Fibroblast of skin of abdomen (primary cell): Measurements from ENCODE around the gene DYRK1A.

Experiments used
- DNase-seq: peaks from one replicate; pipeline ENCODE4 v3.0.0-alpha.2; 2013

DYRK1A gene

DNA sequence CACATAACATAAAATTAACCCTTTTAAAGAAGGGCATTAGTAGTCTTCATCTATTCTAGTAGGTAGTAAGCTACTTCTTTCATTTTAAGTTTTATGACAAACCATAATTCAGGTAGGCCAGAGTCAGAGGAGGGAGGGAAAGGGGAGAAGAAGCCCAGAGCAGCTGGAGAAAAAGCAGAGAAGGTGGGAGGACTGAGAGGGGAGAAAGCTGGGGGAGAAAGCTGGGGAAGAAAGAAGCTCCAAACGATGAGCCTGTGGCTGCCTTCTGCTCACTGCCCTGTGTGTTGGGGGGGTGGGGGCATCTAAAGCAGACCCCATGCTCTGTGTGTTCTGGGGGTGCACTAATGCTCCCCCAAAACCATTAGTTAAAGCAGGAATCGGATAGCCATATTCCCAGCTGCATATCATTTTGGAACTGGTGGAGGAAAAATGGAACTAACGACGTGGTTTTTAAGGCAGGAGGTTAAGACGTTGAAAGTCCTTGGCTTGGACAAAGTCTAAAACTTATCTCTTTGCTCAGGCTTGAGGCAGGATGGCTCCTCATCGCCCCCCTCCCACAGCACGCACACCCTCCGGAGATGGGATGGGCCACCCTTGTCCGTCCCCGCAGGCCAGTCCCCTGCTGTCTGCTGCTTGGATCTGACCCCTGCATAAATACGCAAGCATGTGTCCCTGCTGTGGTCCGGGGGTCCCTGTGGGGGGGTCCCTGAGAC is 184.2 kb downstream of the DYRK1A start:
- DNase-seq, result no peak

DNA sequence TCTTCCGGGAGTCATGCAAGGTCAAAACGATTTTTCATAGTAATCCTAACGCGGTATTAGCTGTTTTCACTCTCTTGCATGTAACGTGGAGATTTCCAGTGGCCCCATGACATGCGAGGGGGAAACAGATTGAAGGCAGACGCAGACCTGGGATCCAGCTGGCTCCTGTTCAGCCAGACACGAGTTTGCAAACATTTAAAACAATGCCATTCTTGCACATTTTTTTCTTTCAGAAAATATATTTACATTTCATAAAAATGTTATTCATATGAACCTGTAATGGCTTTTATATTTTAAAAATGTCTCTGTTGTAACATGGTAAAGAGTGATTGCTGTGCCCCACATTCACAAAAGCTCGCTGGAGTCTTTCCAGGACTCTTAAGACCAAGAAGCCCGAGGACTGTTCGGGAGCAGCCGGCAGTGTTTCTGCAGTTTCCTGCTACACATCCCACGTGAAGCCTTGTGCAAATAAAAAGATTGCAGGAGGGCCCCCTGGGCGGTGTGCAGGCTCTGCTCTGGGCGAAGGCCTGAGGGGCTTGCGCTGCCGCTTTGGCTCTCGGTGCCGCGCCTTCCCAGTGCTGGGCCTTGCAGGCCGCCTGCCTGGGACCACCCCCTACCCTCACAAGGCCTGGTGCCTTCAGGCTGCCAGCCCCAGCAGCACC is 184.9 kb downstream of the DYRK1A start:
- peak; percentile 59 for DNase-seq

DNA sequence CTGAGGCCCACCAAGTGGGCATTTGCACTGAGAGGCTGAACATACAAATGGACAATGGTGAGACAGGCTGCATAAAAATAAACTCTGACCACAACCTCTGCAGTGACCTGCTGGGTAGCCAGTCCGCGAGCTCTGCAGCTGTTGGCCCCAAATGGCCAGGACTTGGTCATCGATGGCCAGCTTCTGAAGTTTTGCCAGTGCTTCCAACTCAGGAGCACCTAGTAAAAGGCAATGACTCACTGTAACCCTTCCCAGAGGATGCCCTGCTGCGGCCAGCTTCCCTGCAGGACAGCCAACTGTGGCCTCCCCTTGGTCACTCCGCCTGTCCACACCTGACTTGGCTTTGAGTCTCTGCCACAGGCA is 185.4 kb downstream of the DYRK1A start:
- DNase-seq, result no peak

DNA sequence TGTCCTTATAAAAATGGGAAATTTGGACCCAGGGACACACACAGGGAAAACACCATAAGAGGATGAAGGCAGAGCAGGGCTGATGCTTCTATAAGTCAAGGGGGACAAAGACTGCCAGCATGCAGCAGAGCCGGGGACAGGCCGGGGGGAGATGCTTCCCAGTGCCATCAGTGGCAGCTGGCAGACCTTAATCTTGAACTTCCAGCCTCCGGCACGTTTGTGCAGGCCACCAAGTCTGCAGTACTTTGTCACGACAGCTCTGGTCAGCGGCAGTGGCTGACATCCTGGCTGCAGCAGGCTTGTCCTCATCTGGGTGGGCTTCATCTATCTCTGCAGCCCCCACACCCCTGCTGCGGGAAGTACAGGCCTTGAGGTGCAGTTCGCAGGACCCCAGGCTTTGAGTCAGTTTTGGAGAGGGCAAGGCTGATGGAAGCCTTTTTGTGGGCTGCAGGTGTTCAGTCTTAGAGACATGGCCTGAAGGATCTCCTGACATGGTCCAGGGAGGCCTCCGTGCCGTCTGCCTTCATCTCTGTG is 186.0 kb downstream of the DYRK1A start:
- DNase-seq, result no peak

DNA sequence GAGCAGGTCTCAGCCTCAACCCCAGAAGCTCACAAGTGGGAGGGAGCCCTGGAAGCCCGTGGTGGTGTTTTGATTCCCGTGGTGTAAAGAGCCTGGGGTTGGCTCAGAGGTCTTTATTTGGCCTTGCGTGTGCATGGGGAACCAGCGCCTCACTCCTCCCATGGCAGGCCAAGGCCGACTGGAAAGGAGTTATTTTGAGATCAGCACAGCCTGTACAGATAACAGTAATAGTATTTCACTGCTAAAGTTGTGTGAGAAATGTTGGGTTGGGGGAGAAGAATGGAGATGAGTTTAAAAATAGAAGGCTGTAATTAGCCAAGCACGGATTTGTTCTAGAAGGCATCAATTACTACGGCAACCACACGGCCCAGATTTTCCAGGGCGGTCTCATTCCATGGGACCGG is 186.5 kb downstream of the DYRK1A start:
- DNase-seq, result no peak

DNA sequence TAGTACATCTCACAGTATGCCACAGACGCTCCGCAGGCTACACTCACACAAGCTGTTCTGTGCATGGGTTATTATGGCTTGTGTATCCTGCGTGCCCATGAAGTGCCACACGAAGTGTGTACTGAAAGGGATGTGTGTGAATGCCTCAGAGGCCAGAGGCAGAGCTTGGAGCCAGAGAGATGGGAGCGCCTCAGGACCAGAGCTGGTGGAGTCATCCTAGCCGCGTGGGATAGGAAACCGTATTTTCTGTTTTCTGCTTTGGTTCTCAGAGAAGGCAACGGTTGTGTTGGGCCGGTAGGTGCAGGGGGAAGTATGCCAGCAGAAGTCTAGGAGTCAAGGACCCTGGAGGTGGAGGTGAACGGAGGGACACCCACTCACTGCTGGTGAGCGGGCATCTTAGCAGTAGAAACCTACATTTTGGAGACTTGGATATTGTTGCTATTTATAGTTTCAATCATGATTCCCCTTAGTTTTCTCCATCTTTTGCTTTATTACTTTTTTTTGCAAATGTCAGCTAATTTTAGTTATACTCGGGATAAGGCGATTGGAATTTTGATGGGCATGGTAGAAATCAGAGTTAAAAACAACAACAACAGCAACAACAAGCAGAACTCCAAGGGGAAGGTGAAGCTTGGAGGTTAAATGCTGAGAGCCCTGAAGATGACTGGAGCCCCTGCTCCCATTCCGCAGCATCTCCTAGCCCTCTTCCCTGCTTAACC is 188.2 kb downstream of the DYRK1A start:
- no peak for DNase-seq

DNA sequence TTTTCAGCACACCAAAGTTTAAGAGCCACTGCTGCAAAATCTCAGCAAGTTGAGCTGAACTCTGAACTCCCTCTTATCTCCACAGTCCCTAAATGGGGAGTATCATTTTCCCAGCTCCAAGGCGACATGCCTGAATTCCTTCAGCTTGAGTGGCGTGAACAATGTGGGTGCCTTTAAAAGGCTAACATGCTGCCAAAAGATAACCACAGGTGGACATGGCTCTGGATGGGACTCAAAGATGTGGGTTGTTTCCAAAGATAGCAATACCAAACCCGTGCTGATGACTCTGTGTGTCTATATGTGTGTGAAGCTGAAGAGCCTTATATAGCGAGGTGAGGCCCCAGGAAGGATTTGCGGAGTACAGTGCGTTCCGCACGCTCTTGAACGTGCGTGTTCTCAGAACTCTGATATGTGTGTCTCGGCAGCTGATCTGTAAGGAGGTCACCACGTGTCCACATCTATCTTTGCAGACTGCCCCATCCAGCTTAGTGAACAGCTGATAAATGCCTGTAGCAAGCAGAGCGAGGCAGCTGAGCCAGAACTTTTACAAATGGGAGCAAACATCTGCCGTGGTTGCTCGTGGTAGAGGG is 189.2 kb downstream of the DYRK1A start:
- no peak for DNase-seq

DNA sequence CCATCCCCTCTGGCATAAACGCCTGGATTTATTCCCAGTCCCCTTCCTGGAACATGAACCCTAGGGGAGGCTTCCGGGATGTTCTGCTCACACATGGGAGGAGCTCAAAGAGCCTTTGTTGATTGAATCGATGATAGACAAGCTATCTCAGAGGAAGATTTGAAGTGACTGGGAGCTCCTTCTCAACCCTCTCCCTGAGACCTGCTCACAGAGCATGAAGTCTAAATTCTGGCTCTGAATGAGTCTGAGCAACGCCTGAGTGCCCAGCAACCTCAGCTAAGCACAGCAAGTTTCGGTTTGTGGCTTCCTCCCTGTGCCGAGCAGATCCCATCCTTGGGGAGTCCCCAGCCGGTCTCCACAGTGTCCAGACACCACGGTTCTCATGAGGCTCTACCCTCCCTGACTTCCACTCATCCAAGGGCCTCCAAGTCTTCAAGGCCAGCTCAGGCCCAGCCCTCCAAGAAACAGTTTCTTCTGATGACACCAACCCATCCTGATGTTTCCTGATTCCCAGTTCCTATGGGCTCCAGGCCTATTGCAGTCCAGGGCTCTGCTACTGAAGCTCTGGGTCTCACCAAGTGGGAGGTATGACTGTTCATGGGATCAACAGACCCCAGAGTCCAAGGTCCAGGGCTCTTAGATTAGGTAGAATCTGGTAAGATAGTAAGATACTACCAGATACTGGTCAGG is 190.8 kb downstream of the DYRK1A start:
- DNase-seq, result no peak

DNA sequence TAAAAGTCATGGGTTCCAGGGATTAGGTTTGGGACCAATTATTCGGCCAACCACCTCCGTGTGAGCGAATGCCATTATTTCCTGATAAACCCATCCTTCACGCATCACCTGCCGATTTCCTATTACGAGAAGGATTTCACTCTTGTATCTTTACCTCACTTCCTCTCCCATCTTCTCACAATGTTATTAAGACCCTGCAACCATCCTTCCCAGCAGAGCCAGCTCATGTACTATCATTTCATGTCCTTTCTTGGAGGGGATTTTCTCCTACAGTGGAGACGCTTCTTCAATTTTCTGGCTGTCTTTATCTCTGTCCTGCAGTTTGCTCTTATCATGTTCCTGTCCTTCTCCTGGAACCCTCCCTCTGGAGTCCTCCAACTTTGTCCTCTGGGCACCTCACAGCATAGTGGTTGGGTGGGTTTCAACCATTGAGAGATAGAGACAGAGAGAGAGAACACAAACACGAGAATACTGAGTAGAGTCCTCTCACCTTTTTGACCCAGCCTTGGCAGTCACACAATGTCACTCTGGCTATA is 192.2 kb downstream of the DYRK1A start:
- no peak for DNase-seq

DNA sequence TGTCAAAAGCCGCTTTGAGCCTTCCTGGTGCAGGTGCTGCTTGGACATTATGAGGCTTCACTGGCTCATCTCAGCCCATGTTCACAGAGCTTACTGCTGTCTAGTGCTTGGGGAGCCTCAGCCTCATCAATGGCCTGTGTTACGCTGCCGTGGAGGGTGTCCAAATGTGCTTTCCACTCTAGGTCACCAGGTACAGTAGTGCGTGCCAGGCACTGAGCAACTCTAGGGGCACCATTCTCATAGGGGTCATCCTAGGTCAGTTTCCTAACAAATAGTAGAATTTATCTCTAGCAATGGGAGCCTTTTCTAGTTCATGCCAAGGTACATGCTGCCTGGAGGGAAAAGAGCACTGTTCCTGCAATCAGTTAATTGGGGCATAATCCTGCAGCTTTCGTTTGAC is 193.8 kb downstream of the DYRK1A start:
- DNase-seq, result no peak

DNA sequence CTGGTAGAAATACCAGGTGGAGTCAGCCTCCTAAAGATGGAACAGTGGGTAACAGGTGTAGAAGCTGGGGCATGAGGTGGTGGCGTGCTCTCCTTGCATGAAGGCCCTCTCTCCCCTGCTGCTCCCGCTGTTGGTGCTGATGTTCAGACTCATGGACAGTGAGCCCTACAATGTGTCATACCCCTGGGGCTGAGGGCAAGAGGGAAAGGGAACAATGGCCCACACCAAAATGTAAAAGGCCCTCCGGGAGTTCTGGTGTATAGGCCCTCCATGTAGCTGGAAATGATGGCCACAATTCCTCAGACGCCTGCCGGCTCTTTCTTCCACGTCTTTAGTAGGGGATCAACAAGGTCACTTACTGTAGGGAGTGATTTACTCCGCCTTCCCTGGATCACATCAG is 194.9 kb downstream of the DYRK1A start:
- DNase-seq, result no peak

DNA sequence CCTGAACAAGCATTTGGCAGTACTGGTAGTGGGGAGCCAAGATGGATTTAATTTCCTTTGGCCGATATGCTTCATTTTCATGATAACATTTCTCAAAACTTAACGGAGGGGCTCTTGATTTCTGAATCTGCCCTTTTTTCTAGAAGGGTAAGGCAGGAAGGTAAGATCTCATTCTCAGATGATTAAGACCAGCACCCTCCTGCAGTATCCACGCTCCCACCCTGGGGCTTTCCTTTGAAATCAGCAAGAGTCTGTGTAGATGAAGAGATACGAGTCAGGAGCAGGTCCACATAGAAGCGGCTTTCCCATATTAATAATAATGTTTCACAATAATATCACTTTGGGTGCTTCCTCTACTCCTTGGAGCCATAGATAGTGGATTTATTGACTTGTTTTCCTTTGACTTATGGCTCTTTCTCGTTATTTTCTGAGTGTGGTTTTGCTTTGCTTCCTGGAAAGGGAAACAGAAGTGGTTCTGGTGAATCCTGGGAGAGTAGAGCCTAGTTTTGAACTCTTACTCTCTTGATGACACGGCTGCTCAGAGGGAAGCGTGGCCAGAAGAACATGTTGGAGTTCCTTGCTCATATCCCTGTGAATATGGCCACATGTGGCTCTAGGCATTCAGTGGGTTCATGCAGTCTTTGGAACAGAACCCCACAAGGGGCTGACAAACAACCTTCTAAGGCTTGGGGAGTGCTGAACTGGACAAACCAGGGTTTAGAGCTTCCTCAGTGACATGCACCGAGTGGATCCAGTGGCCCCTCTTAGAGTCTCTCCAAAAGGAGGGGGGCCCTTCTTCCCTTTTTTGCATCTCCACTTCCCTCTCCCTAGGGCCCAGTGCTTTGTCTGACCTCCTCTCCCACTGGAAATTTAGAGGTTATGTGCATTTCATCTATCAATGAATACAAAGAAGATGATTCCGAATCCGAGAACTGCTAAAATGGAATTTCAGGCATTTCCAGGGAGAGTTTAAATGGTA is 195.7 kb downstream of the DYRK1A start:
- no peak for DNase-seq

DNA sequence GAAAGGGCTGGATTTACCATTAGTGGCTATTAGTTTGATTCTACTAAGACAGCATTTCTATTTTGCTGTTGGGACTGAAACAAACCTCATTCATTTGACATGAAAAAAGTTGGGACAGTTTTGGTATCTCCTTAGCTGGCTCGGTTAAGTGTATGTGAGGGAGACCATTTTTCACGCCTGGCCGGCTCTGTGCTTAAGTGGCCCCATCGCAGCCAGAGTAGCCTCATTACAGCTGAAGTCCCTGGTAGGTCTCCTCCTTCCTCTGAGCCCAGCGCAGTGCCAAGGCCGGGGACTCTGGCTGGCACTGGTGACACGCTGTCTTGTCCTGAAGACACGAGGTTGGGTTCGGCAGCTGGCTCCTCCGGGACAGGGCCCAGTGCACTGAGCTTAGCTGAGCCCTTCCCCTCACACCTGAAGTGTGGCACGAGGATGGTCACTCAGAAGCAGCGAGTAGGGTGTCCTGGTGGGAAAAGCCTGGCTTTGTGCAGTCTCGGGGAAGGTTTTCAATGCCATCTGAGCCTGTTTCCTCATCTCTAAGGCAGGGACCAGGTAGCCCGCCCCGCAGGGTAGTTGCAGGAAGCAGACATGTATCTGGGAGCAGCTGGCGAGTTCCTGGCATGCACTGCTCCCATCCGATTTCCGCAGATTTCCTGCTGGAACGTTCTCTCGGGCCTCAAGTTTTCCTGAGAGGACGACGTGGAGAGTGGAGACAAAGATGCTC is 196.5 kb downstream of the DYRK1A start:
- DNase-seq, result no peak

DNA sequence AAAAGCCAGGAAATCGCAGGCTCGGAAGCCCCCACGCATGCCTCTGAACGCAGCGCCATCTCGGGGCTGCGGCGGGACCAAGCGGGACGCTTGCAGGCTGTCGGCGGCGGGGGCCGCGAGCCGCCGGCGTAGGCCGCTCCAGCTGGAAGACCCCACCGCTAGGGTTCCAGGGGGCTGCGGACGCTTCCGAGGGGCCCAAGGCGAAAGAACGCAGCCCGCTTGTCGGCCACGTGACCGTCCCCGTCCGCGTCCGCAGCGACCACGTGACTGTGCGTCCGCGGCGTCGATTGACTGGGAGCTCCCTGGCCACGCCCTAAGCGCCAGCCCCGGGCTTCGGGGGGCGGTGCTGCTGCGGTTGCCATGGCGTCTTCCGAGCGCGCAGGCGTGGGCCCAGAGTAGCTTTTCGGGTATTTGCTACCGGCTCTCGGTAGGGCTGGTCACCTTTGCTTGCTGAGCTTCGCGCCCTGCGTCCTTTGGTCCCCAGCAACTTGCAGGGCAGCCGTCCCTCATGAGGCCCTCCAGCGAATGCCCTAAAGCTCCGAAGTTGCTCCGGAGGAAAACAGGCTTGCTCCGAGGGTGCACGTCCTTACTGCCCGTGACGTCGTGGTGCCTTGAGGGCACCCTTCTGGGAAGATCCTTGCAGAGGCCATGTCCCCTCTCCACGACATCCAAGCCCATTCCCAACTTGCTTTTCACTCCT is 197.2 kb downstream of the DYRK1A start:
- DNase-seq, result peak; percentile 95

DNA sequence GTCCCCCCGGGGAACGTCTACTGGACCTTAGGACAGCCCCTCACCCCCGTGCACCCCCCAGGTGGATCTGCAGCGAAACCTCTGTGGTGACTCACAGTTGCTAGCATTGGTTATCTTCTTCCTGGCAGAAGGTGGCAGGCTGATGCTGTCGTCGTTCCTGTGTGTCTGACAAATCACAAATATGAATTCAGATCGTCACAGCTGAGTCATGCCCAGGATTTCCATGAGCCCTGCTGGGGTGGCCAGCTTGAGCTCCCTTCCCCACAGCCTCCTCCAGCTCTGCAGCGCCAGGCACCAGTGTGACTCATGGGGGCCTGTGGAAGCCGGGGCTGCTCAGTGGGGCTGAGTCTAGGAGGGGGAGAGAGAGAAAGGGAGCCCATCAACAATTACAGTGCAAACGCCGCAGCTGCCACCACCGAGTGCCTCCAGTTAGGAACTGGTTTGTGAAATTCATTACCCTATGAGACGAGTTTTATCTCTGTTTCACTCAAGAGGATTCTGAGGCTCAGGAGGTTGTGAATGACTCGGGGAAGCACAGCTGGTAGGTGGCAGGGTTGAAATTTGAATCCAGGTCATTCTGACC is 197.9 kb downstream of the DYRK1A start:
- DNase-seq, result peak; percentile 99

DNA sequence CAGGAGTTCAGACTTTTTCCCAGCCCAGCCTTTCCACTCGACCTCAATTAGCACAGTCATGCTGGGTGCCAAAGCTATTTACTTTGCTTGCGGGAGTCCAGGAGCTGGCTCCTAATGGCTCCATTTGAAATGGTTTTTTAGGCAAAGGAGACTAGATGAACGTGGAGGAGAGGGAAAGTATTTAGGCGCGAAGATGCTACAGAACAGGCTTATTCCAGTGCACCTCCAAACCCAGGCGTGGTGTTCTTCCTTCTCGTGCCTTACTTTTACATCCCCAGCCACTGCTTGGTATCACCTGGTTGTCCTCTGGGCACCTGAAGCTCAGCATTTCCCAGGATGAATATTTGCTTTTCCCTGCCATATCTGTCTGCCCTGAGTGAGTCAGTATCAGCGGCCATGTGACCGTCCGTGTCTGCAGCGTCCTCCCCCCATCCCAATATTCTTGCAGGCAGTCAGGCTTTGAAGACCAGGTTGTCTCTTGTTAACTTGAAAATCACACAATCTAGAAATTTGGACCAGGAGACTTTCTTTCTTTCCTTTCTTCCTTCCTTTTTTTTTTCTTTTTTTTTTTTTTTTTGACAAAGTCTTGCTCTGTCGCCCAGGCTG is 198.5 kb downstream of the DYRK1A start:
- DNase-seq, result peak; percentile 10

DNA sequence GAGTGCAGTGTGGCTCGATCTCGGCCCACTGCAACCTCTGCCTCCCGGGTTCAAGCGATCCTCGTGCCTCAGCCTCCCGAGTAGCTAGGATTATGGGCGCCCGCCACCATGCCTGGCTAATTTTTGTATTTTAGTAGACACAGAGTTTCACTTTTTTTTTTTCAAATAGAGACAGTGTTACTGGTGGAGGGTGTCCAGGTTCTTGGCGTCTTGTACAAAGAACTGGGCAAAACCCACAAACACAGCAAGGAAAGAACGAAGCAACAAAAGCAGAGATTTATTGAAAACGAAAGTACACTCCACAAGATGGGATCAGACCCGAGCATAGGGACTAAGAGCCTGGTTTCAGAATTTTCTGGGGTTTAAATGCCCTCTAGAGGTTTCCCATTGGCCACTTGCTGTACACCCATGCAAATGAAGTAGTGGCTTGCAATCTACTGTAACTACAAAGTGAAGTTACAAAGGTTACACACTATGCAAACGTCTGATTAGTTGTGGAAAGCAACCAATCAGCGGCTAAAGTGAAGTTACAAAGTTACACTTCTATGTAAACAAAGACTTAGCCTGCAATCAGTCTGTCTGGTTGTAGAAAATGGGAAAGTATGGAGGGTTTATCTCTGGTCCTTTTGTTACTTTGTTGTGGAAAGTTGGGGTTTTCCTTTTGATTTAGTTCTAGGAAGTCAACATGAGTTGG is 199.1 kb downstream of the DYRK1A start:
- peak; percentile 43 for DNase-seq
